H4 (cell line): ENCODE results near the gene ESCO1. TPM values are rescaled to one million over a fixed set of nuclear protein-coding genes. Genes with fewer than 3 reads are reported as not detected.
"Not testable (repeated sequence)": the region's sequence is repeated elsewhere in the genome, so short reads cannot be mapped to it uniquely, and the experiment has no call there.

Experiments
- DNase-seq: peaks from one replicate; pipeline ENCODE4 v3.0.0-alpha.2; 2015; ENCODE audit warnings: low spot score
- total RNA-seq: library from RNA; depleted of rRNA; stranded (reverse); fragments of >200 nt; shearing (Covaris generic); gene quantifications from 2 replicates; pipeline ENCODE4 v1.2.3, GENCODE V29; 2014; rRNA removed

ESCO1 gene, protein sequence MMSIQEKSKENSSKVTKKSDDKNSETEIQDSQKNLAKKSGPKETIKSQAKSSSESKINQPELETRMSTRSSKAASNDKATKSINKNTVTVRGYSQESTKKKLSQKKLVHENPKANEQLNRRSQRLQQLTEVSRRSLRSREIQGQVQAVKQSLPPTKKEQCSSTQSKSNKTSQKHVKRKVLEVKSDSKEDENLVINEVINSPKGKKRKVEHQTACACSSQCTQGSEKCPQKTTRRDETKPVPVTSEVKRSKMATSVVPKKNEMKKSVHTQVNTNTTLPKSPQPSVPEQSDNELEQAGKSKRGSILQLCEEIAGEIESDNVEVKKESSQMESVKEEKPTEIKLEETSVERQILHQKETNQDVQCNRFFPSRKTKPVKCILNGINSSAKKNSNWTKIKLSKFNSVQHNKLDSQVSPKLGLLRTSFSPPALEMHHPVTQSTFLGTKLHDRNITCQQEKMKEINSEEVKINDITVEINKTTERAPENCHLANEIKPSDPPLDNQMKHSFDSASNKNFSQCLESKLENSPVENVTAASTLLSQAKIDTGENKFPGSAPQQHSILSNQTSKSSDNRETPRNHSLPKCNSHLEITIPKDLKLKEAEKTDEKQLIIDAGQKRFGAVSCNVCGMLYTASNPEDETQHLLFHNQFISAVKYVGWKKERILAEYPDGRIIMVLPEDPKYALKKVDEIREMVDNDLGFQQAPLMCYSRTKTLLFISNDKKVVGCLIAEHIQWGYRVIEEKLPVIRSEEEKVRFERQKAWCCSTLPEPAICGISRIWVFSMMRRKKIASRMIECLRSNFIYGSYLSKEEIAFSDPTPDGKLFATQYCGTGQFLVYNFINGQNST
- total RNA-seq: 13.0 and 14.2 TPM in 2 replicates

DNA sequence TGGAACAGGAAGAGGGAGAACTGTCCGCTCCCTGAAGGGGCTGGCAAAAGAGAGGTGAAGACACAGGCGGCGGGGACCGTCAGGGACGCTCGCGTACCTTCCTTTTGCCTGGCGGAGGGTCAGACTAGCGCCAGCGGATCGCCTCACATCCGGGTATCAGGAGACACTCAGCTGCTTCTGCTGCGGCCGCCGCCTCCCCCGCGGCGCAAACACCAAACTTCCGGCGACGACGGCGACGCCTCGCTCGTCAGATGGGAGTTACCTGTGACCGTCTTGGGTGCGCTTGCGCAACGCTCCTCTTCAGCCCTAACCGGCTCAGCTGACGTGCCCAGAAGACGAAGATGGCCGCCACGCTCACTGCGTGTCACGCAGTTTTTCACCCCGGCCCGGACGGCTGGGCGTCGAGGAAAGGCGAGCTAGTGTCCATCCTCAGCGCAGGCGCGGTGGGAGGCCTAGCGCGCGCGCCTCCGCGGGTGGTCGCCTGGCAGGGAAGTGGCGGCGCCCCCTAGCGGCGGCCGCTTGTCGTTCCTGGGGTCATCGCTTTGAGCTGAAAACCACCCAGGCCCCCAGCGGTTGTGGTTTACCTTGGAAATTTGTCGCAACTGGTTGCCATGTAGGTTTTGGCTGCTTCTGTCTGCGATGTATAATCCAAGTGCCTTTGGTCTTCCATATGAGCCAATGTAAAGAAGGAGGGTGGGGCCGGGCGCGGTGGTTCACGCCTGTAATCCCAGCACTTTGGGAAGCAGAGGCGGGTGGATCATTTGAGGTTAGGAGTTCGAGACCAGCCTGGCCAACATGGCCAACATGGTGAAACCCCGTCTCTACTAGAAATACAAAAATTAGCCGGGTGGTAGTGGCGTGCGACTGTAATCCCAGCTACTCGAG, at the start of gene ESCO1:
ESCO1 (minus strand) TSS at position 179 of the 885 bp plus-strand sequence. CDS start 25,861 bp downstream, outside the sequence.
- DNase-seq: peak; percentile 99

DNA sequence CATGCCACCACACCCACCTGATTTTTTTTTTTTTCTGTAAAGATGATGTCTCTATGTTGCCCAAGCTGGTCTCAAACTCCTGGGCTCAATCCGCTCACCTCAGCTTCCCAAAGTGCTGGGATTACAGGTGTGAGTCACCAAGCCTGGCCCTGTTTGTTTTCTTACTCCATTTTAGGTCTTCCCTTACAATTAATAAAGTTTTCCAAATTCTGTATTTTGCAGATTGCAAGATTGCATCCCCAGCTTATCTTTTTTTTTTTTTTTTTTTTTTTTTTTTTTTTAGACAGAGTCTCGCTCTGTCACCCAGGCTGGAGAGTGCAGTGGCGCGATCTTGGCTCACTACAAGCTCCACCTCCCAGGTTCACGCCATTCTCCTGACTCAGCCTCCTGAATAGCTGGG, 39.9 kb upstream of the ESCO1 start:
- not testable (repeated sequence) for DNase-seq

DNA sequence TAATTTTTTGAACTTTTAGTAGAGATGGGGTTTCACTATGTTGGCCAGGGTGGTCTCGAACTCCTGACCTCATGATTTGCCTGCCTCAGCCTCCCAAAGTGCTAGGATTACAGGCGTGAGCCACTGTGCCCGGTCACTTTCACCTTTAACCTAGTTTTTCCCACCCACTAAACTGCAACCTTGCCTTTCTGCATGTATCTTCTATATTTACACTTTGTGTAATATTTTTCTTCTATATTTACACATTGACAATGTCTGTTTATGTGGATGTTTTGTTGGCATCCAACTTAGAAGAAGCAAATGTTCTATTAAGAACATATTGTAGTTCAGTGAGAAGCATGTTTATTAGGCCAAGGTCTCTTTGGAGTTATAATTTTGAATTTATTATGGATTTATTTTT, 38.3 kb upstream of the ESCO1 start:
- DNase-seq: no peak

DNA sequence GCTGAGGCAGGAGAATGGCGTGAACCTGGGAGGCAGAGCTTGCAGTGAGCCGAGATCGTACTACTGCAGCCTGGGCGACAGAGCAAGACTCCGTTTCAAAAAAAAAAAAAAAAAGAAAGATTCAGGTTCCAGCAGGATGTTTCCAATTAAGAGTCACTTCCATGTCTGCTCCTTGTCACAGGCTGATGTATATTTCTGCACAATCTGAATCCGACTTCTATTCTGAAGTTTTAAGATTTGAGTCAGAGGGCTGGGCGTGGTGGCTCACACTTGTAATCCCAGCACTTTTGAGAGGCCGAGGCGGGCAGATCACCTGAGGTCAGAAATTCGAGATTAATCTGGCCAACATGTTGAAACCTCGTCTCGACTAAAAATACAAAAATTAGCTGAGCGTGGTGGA, 36.3 kb upstream of the ESCO1 start:
- no peak for DNase-seq

DNA sequence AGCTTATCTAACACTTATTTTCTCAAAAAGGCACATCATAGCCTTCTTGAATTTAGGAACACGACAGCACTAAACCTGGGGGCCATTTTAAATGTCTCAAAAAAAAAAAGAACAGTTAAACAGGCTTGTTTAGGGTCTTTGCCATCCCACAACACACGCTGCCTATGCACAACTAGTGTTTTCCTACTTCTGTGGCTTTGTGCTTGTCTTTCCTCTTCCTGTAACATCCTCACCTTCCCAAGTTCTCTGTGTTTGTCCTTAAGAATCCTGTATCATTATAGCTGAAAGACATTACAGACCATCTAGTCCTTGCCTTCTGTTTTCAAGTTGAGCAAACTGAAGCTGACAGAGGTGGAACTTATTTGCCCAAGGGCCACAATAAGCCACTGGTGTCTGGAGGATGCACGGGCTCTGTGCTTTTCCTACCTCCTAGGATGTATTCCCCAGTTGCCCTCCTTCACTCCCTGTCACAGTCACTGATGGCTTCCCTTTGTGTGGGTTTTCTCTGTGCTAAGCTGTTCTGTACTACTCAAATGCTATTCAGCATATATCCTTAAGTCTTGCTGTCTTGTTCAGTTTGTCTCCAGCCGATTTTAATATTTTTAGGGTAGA, 34.2 kb upstream of the ESCO1 start:
- no peak for DNase-seq

DNA sequence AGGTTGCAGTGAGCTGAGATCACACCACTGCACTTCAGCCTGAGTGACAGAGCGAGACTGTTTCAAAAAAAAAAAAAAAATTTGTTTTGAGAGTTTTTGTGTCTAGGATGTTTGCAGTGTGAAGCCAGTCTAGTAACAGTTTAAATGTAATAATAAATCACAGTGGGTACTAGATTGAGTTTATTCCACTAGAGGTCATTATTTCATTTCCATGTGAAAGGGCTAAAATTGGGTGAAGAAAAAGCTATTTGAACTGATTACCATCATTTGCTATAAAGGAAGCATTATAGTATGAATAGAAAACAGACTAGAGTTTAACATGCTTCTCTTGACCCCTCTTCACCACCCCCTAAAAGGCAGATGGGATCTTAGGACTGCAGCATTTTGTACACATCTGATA, 31.9 kb upstream of the ESCO1 start:
- no peak for DNase-seq

DNA sequence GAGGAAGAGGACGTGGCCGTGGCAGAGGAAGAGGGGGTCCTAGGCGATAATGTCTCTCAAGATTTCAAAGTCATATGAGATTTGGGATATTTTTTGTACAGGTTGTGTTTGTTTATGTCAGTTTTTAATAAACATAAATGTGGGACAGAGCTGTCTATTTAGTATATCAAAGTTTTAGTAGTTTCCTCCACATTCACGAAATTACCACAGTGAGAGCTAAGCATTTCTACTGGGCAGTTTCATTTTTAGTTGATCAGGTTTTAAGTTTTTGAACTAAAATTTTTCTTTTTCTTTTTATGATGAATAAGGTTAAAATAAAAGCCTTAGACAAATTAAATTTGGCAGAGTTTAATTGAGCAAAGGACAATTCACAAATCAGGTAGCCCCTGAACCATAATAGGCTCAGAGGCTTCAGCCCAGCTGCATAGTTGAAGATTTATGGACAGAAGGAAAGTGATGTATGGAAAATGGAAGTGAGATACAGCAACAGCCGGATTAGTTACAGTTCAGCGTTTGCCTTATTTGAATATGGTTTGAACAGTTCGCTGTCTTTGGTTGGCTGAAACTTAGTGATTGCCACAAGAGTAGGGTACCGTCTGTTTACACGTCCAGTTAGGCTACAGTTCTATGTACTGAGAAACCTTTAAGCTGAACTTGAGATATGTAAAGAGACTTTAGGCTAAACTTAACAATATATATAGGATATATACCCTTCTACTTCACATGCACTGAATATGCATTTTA, 28.8 kb upstream of the ESCO1 start:
- DNase-seq: no peak

DNA sequence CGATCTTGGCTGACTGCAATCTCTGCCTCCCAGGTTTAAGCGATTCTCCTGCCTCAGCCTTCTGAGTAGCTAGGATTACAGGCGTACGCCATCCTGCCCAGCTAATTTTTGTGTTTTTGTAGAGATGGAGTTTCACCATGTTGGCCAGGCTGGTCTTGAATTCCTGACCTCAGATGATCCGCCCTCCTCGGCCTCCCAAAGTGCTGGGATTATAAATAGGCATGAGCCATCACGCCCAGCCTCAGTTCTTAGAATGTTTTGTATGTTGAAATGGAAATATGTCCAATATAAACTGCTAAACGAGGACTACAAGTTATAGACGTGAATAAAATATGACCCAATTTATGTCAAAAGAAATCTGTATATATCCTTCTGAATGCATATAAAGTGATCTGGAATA, 21.1 kb upstream of the ESCO1 start:
- not testable (repeated sequence) for DNase-seq

DNA sequence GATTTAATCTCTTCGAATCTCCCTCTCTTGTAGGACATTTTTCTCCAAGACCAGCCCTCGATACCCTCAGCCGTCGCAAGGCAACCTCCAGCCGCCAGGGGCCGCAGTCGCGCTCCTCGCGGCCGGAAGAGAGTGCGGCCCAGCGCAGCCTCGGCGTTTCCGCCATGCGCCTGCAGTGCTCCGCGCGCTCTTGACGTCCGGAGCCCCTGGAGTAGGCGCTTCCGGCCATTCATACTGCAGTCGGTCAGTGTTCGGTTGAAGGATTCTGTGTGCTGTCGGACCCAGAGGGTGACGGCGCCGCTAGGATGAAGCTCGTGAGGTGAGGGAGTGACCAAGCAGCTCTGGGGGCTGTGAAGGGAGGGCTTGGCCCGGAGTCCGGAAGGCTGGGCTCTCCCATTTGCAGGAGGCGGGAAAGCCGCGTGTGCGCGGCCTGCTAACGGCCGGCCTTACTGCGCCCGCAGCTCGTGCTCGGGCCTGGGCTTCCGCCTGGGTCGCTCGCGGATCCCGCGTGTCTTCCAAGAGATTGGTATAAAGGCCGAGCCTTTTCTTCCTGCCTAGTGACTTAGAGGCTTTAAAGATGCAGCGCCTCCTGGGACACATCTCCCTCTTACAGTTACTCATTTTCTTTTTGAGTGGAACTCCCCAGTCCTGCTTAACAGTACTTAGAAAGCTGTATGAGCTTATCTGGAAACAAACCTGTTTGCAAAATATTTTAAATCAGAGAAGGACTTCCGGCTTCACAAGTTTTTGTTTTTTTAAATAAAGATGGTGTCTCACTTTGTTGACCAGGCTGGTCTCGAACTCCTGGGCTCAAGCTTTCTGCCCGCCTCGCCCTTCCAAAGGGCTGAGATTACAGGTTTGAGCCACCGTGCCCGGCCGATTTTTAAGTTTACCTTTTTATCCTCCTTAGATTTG, 11.9 kb upstream of the ESCO1 start, which contains the start of gene SNRPD1:
SNRPD1 (plus strand) TSS at position 190 of the 915 bp plus-strand sequence; CDS start at position 306, 116 bp downstream.
- peak; percentile 86 for DNase-seq

DNA sequence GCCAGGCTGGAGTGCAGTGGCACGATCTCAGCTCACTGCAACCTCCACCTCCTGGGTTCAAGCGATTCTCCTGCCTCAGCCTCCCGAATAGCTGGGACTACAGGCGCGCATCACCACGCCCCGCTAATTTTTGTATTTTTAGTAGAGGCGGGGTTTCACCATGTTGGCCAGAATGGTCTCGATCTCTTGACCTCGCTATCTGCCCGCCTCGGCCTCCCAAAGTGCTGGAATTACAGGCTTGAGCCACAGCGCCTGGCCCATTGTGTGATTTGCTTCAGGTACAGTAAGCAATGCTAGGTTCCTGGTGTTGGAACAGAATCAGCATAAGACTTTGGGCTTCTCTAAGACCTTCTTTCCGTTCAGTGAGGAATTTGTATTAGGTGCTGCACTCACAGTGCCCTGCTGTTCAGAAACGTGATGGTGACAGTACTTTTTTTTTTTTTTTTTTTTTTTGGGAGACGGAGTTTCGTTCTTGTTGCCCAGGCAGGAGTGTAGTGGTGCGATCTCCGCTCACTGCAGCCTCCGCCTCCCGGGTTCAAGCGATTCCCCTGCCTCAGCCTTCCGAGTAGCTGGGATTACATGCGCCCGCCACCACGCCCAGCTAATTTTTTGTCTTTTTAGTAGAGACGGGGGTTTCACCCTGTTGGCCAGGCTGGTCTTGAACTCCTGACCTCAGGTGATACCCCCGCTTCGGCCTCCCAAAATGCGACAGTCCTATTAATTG, 11.1 kb upstream of the ESCO1 start:
- not testable (repeated sequence) for DNase-seq

DNA sequence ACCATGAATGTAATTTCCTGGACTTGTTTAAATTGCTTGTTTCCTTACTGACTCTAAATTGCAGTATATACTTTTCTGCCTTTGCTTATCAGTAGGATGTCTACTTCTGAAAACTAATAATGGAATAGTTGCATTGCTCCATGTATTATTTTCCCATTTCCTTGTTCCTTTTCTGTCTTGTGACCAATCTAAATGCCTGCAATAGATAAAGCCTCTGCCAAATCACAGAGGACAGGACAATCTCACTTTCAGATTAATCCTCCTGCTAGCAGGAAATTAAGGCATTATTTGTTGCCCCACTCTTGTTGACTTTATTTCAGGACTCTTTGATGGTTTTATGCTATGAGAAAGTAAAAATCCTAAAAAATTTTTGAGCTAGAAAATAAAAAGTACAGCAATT, 4.7 kb upstream of the ESCO1 start:
- no peak for DNase-seq

DNA sequence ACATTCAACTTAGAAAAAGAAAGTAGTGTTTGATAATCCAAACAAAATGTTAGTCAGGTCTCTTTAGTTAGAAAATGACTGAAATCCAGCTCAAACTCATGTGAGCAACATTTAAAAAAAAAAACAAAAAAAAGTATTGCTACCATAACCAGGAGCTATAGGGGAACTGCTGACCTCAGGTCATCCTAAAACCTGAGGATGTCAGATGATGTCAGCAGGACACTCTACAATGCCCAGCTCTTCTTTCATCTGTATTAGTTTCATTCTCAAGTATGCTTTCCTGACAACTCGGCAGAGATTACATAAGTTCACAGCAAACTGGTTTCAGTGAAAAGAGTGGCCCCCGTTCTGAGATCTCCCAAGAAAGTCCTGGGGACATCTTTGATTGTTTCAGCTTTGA, 4.2 kb upstream of the ESCO1 start:
- no peak for DNase-seq

DNA sequence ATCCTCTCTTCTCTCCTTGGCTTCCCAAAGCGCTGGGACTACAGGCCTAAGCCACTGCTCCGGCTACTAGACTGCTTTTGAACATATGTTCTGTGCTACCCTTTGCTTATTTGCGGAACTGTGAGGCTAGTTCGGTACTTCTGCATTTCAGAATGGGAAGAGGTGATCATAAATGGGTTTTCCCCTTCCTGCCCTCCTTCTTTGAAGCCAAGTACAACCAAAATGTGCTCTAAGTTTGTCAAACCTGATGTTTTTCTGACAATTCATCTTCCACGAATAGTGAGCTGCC, 1.7 kb upstream of the ESCO1 start:
- no peak for DNase-seq

DNA sequence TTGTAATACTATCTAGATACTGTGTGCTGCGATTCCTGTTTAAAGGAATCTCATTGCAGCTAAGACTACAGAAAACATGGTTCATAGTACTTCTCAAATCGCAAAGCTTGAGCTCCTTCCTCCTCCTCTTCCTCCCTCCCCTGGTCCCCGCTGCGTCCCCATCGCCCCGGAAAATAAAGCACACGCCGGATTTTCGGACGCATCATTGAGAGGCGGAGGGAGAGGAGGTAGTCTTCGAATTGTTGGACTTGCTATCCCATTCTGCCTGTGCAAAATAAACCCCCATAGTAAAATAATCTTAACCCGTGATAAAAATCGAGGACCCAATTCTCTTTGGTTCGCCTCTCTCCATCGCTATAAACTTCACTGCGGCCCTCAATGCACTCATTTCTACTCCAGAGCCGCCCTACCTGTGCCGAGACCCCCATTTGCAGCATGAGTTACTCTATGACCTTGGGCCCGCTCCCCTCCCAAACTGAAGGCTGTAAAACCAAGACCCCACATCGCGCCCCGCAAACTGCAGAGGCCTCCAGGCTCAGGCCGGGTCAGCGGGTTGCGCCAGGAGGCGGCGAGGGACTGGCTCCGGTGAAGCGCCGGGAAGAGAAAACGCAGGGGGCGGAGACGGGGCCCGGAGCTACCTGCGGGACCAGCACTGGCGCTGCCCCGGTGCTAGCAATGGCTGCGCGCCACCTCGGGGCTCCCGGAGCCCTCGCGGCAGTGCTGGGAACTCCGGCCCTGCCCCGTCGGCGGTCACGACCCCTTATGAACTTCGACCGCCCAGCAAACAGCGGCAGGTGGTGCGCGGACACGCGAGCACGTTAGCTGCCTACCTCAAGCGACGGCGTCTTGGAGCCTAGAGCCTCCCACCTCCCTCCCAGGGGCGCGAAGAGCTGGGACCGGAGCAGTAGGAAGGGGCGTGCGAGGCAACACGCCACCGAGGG, 649 bp downstream of the ESCO1 start:
- peak; percentile 26 for DNase-seq

DNA sequence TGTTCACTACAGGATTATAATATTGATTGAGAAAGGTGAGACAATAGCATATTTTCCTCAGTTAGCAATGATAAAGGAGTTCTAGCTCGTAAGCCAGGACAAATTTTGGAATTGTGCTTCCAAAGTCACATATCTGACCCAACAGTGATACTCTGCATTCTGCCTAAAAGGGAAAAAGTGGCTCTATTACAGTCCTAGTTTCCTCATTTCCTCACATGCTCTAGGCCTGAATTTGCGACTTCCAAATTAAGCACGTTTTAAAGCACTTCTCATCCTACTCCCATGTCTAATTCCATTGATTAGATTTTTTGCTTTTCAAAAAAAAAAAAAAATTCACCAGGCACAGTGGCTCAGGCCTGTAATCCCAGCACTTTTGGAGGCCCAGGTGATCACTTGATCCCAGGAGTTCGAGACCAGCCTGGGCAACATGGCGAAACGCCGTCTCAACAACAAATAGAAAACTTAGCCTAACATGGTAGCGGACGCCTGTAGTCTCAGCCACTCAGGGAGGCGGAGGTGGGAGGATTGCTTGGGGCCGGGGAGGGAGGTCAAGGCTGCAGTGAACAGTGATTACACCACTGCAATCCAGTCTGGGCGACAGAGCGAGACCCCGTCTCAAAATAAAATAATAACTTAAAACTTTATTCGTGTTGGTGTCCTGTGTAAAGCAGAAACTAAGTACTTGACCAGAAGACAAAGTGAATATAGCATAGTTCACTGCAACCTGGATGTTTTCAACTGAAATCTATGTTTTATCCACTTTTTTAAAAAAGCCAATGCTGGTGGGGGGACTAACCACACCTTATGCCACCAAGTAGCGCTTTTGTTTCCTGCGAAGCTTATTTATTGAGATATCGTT, 1.5 kb downstream of the ESCO1 start:
- DNase-seq: no peak

DNA sequence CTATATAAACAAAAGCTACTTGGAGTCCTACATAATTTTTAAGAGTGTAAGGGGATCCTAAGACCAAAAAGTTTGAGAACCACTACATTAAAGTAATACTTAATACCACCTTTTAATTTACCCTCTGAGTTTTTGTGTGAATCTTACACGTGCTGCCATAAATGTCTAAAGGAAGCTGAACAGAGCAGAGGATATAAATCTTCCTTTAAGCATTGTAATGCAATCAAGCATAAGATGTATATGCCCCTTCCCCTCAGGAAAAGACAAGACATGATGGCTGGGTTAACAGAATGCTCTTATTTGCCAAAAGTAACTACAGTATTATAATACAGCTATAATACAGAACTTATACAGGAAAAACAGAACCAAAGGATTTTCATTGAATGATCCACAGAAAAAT, 2.9 kb downstream of the ESCO1 start:
- no peak for DNase-seq
